Amniotic epithelial cell (primary cell): ENCODE results near the gene CYP26A1.

Experiments used
- DNase-seq: peaks from one replicate; pipeline ENCODE4 v3.0.0-alpha.2; 2010; ENCODE audit warnings: low read depth

CYP26A1 gene

GRCh38 chr10:93064874-93065660, 8.6 kb upstream of the CYP26A1 start:
- no peak for DNase-seq

GRCh38 chr10:93065675-93066543, 7.8 kb upstream of the CYP26A1 start:
- DNase-seq = no peak

- DNase-seq = no peak
These were observed 7.2 kb upstream of the CYP26A1 start for GRCh38 chr10:93066544-93066913.

- DNase-seq = no peak
These were observed 6.0 kb upstream of the CYP26A1 start for GRCh38 chr10:93067443-93068365.

- DNase-seq = peak; percentile 37
These were observed 5.1 kb upstream of the CYP26A1 start for GRCh38 chr10:93068411-93069244.

- no peak for DNase-seq
These were observed 4.5 kb upstream of the CYP26A1 start for GRCh38 chr10:93069245-93069561.

GRCh38 chr10:93070378-93071176, 3.1 kb upstream of the CYP26A1 start:
- no peak for DNase-seq

GRCh38 chr10:93071177-93071472, 2.6 kb upstream of the CYP26A1 start:
- no peak for DNase-seq

GRCh38 chr10:93071674-93072224, 1.9 kb upstream of the CYP26A1 start:
- DNase-seq = no peak

GRCh38 chr10:93072225-93072712, 1.4 kb upstream of the CYP26A1 start:
- DNase-seq = no peak

- no peak for DNase-seq
These were observed 767 bp upstream of the CYP26A1 start for GRCh38 chr10:93072713-93073538.

- no peak for DNase-seq
These were observed 479 bp downstream of the CYP26A1 start for GRCh38 chr10:93074147-93074596.

GRCh38 chr10:93074597-93075368, 1.1 kb downstream of the CYP26A1 start:
- DNase-seq = no peak

- no peak for DNase-seq
These were observed 1.9 kb downstream of the CYP26A1 start for GRCh38 chr10:93075369-93076221.

GRCh38 chr10:93076871-93077270, 3.2 kb downstream of the CYP26A1 start:
- DNase-seq = no peak

- no peak for DNase-seq
These were observed 4.2 kb downstream of the CYP26A1 start for GRCh38 chr10:93077860-93078337.

- no peak for DNase-seq
These were observed 6.1 kb downstream of the CYP26A1 start for GRCh38 chr10:93079663-93080349.
